Hepatocyte (in vitro differentiated cells): ENCODE measurements around the gene SCD5. TPM values are rescaled to one million over a fixed set of nuclear protein-coding genes. Genes with fewer than 3 reads are reported as not detected.

ENCODE experiments used
- DNase-seq: peaks from one replicate; pipeline ENCODE4 v3.0.0-alpha.2; 2016; ENCODE audit warnings: low spot score
- H2AFZ ChIP-seq: fragments of 200-600 bp; sonication (generic); 2 replicates; pipeline ENCODE4 v1.6.0; 2016; ENCODE audit warnings: antibody characterized with exemption, mild to moderate bottlenecking
- H3K27ac ChIP-seq: fragments of 200-600 bp; sonication (generic); 2 replicates; pipeline ENCODE4 v1.5.1; 2016; ENCODE audit warnings: mild to moderate bottlenecking
- H3K27me3 ChIP-seq: fragments of 200-600 bp; sonication (generic); 2 replicates; pipeline ENCODE4 v1.6.1; 2016
- H3K36me3 ChIP-seq: fragments of 200-600 bp; sonication (generic); replicated peaks from 2 replicates; pipeline ENCODE4 v1.5.1; 2016; ENCODE audit warnings: low read depth; ENCODE audit not compliant: insufficient read depth
- H3K4me1 ChIP-seq: fragments of 200-600 bp; sonication (generic); 2 replicates; pipeline ENCODE4 v1.5.1; 2016; ENCODE audit warnings: mild to moderate bottlenecking, moderate library complexity; ENCODE audit not compliant: insufficient read depth
- H3K4me2 ChIP-seq: fragments of 200-600 bp; sonication (generic); 2 replicates; pipeline ENCODE4 v1.6.0; 2016
- H3K4me3 ChIP-seq: fragments of 200-600 bp; sonication (generic); 2 replicates; pipeline ENCODE4 v1.5.1; 2016; ENCODE audit warnings: mild to moderate bottlenecking
- H3K79me2 ChIP-seq: fragments of 200-600 bp; sonication (generic); 2 replicates; pipeline ENCODE4 v1.6.0; 2017; ENCODE audit warnings: mild to moderate bottlenecking
- H3K9me2 ChIP-seq: fragments of 200-600 bp; sonication (generic); replicated peaks from 2 replicates; pipeline ENCODE4 v1.6.0; 2017; ENCODE audit warnings: mild to moderate bottlenecking; ENCODE audit not compliant: insufficient read depth
- H3K9me3 ChIP-seq: fragments of 200-600 bp; sonication (generic); 2 replicates; pipeline ENCODE4 v1.5.1; 2016; ENCODE audit warnings: low read depth, mild to moderate bottlenecking
- H4K20me1 ChIP-seq: fragments of 200-600 bp; sonication (generic); 2 replicates; pipeline ENCODE4 v1.6.0; 2016; ENCODE audit warnings: mild to moderate bottlenecking; ENCODE audit not compliant: insufficient read depth, poor library complexity, severe bottlenecking
- EZH2 ChIP-seq: fragments of 200-600 bp; sonication (generic); IDR thresholded peaks from 2 replicates; pipeline ENCODE4 v1.6.1; 2016; ENCODE audit warnings: antibody characterized with exemption, mild to moderate bottlenecking, borderline replicate concordance
- EZH2phosphoT487 ChIP-seq: fragments of 200-600 bp; sonication (generic); IDR thresholded peaks from one replicate; pipeline ENCODE4 v1.6.1; 2018; ENCODE audit warnings: antibody characterized with exemption, mild to moderate bottlenecking, low read depth, moderate library complexity; ENCODE audit not compliant: unreplicated experiment, severe bottlenecking
- WGBS: methylation state at CpG from one replicate; pipeline ENCODE4 v1.1.6; 2016; ENCODE audit warnings: low lambda C conversion rate; ENCODE audit errors: missing lambda C conversion rate; 5-methylcytosine and 5-hydroxymethylcytosine counted together
- polyA plus RNA-seq: library from polyadenylated mRNA; unstranded; fragments of >200 nt; fragmentation: Nextera tagmentation; extraction: Ambion mirVana; gene quantifications from 2 replicates; pipeline ENCODE4 v1.2.1, GENCODE V29; 2016
- total RNA-seq: library from RNA; depleted of rRNA; stranded (reverse); fragments of >200 nt; gene quantifications from 2 replicates; pipeline ENCODE4 v1.2.3, GENCODE V29; 2014
- TF ChIP-seq, protein P1 (sequence below): fragments of 200-600 bp; sonication (generic); IDR thresholded peaks from 2 replicates; pipeline ENCODE4 v1.5.1; 2016; ENCODE audit warnings: antibody characterized with exemption, mild to moderate bottlenecking; ENCODE audit not compliant: poor library complexity

SCD5 gene
- total and polyA plus RNA-seq, 2 experiments from 2014 or later: 6.4 to 19.2 TPM

DNA sequence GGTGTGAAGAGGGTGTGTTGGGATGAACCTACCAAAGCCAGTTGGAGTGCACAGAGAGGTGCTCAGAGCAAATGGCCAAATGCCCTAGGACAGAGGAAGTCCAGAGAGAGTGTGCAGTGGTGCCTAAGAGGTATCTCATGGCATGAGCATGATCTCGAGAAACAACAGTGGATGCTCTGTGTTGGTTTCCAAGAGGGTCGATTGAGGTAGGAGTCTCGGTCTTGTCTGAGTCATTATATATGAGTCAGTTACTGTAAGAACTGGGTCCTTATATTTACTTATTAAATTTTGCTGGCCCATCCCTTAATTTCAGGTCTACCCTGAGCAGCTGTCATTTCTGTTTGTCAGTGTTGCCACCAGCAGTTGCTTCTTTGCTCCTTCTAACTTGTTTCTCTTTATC lies 150.2 kb downstream of the SCD5 start:
- Histone ChIP-seq H3K36me3 (no peaks in the 10 kb centered on the region), H4K20me1 (no peaks in the 10 kb centered on the region), H3K4me2 (no peak overlapping the region), H3K4me3 (no peak overlapping the region), H2AFZ (no peak overlapping the region), H3K79me2 (no peaks in the 10 kb centered on the region), H3K27ac (no peak overlapping the region), H3K9me2 (no peaks in the 10 kb centered on the region), H3K27me3 (no peaks in the 10 kb centered on the region), H3K4me1 (no peaks in the 10 kb centered on the region), H3K9me3 (no peaks in the 10 kb centered on the region)
- 87% methylated on average over 3 of the region's 3 CpGs for WGBS
- no peak for DNase-seq
- TF ChIP-seq EZH2: no peak
- TF ChIP-seq, protein P1, sequence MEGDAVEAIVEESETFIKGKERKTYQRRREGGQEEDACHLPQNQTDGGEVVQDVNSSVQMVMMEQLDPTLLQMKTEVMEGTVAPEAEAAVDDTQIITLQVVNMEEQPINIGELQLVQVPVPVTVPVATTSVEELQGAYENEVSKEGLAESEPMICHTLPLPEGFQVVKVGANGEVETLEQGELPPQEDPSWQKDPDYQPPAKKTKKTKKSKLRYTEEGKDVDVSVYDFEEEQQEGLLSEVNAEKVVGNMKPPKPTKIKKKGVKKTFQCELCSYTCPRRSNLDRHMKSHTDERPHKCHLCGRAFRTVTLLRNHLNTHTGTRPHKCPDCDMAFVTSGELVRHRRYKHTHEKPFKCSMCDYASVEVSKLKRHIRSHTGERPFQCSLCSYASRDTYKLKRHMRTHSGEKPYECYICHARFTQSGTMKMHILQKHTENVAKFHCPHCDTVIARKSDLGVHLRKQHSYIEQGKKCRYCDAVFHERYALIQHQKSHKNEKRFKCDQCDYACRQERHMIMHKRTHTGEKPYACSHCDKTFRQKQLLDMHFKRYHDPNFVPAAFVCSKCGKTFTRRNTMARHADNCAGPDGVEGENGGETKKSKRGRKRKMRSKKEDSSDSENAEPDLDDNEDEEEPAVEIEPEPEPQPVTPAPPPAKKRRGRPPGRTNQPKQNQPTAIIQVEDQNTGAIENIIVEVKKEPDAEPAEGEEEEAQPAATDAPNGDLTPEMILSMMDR: no peak
- TF ChIP-seq EZH2phosphoT487: no peak

DNA sequence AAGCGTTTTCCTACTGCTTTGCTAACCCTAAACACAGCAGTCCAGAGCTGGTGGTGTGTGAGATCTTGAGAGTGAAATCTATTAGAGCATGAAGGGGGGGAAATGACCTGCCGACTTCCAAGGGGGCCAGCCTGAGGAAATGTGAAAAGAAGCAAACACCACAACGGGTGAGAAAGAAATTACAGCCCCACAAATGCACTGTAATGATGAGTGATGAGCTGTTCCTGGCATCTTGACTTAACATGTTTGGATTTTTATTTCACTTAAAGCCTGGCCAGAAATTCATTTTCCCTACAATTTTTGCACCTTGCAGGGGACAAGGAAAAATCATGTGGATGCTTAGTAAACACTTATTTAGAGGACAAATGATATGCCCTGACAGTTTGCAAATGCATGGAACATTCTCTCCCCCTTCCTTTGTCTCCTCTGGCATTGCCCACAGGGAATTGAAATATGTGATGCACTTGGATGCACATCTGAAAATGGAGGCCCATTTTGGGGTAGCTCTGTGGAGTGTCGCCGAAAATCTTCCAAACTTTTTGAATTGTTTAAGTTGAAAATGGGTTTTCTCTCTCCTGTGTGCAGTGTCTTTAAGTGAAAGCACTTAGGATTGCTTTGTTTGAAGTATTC lies 152.5 kb downstream of the SCD5 start:
- Histone ChIP-seq H3K4me3 (no peak overlapping the region), H4K20me1 (no peaks in the 10 kb centered on the region), H3K27me3 (no peaks in the 10 kb centered on the region), H3K9me2 (no peaks in the 10 kb centered on the region), H2AFZ (no peak overlapping the region), H3K4me2 (no peak overlapping the region), H3K9me3 (no peaks in the 10 kb centered on the region), H3K4me1 (no peaks in the 10 kb centered on the region), H3K27ac (no peak overlapping the region), H3K79me2 (no peaks in the 10 kb centered on the region), H3K36me3 (no peaks in the 10 kb centered on the region)
- TF ChIP-seq EZH2phosphoT487 (no peak), EZH2 (no peak)
- TF ChIP-seq, protein P1: no peak
- 64% methylated on average over 5 of the region's 5 CpGs for WGBS
- no peak for DNase-seq

DNA sequence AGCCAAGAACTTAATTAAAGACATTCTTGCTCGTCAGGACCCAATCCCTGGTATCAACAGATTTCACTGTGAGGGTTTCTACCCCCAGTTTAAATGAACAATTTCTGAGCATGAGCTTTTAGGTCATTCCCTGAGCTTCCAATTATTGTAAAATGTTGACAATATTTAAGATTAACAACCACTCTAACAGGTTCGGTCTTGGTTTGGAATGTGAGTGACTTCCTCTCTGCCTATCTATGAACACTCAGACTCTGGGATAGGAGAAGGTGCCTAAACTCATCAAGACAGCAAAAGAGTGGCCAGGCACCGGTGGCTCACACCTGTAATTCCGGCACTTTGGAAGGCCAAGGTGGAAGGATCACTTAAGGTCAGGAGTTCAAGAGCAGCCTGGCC lies 153.9 kb downstream of the SCD5 start:
- WGBS: 79% methylated on average over 4 of the region's 4 CpGs
- Histone ChIP-seq H3K36me3 (no peaks in the 10 kb centered on the region), H3K27me3 (no peaks in the 10 kb centered on the region), H2AFZ (no peak overlapping the region), H3K9me2 (no peaks in the 10 kb centered on the region), H3K27ac (no peak overlapping the region), H3K9me3 (no peaks in the 10 kb centered on the region), H3K79me2 (no peaks in the 10 kb centered on the region), H3K4me3 (no peak overlapping the region), H3K4me1 (no peaks in the 10 kb centered on the region), H3K4me2 (no peak overlapping the region), H4K20me1 (no peaks in the 10 kb centered on the region)
- TF ChIP-seq EZH2: no peak
- TF ChIP-seq EZH2phosphoT487: no peak
- TF ChIP-seq, protein P1: no peak
- no peak for DNase-seq
